Liver (tissue), 9 donors: Measurements from ENCODE around the gene MOCS2. TPM values are rescaled to one million over a fixed set of nuclear protein-coding genes. Genes with fewer than 3 reads are reported as not detected.

Experiments used
- DNase-seq: peaks from one replicate; pipeline ENCODE4 v3.0.0-alpha.2; 2017; ENCODE audit warnings: low spot score
- H3K27ac ChIP-seq, 2 donors: one replicate each; pipeline ENCODE4 v1.7.0; 2013; ENCODE audit warnings: inconsistent platforms in 2 of 2, low read length in 2 of 2, control low read depth in 1 of 2, low read depth in 1 of 2, mild to moderate bottlenecking in 1 of 2
- H3K27me3 ChIP-seq, 4 donors: one replicate each; pipeline versions ENCODE4 v1.6.1 to v1.7.0; 2013; ENCODE audit warnings: low read length in 3 of 4, inconsistent platforms in 1 of 4, mild to moderate bottlenecking in 1 of 4, moderate library complexity in 1 of 4; ENCODE audit not compliant: control insufficient read depth in 4 of 4, insufficient read depth in 4 of 4
- H3K36me3 ChIP-seq, 4 donors: one replicate each; pipeline versions ENCODE4 v1.6.1 to v1.7.0; 2013; ENCODE audit warnings: low read length in 3 of 4, mild to moderate bottlenecking in 3 of 4, low read depth in 1 of 4, moderate library complexity in 1 of 4; ENCODE audit not compliant: control insufficient read depth in 4 of 4, insufficient read depth in 3 of 4
- H3K4me1 ChIP-seq, 4 donors: one replicate each; pipeline versions ENCODE4 v1.6.1 to v1.7.0; 2013; ENCODE audit warnings: low read length in 3 of 4, mild to moderate bottlenecking in 3 of 4, moderate library complexity in 1 of 4; ENCODE audit not compliant: control insufficient read depth in 4 of 4, insufficient read depth in 4 of 4
- H3K4me3 ChIP-seq, 3 donors: one replicate each; pipeline versions ENCODE4 v1.6.1 to v1.7.0; 2013; ENCODE audit warnings: low read length in 3 of 3, control low read depth in 1 of 3, low read depth in 1 of 3, mild to moderate bottlenecking in 1 of 3
- H3K9ac ChIP-seq, 2 donors: one replicate each; pipeline ENCODE4 v1.7.0; 2013; ENCODE audit warnings: low read length in 2 of 2, mild to moderate bottlenecking in 2 of 2, moderate library complexity in 2 of 2, control low read depth in 1 of 2, low read depth in 1 of 2
- H3K9me3 ChIP-seq, 4 donors: one replicate each; pipeline versions ENCODE4 v1.6.1 to v1.7.0; 2013; ENCODE audit warnings: low read length in 3 of 4; ENCODE audit not compliant: control insufficient read depth in 4 of 4
- FOXA1 ChIP-seq: IDR thresholded peaks from 2 replicates; pipeline ENCODE4 v1.6.1; 2016; ENCODE audit warnings: antibody characterized with exemption
- FOXA2 ChIP-seq: IDR thresholded peaks from 2 replicates; pipeline ENCODE4 v1.6.1; 2016; ENCODE audit warnings: antibody characterized with exemption
- GABPA ChIP-seq, 2 donors: IDR thresholded peaks in 1 of 2; conservative IDR thresholded peaks in 1 of 2; 2 replicates each; pipeline ENCODE4 v1.6.1; 2016; ENCODE audit warnings: antibody characterized with exemption in 2 of 2, mild to moderate bottlenecking in 1 of 2, moderate library complexity in 1 of 2
- HNF4G ChIP-seq: IDR thresholded peaks from 2 replicates; pipeline ENCODE4 v1.6.1; 2016; ENCODE audit warnings: antibody characterized with exemption
- JUND ChIP-seq, 2 donors: IDR thresholded peaks; 2 replicates each; pipeline ENCODE4 v1.6.1; 2016; ENCODE audit warnings: antibody characterized with exemption in 2 of 2
- NR2F2 ChIP-seq: IDR thresholded peaks from 2 replicates; pipeline ENCODE4 v1.6.1; 2016; ENCODE audit warnings: antibody characterized with exemption
- RAD21 ChIP-seq, 2 donors: IDR thresholded peaks; 2 replicates each; pipeline ENCODE4 v1.6.1; 2016; ENCODE audit warnings: antibody characterized with exemption in 2 of 2, mild to moderate bottlenecking in 2 of 2
- RXRA ChIP-seq, 2 donors: IDR thresholded peaks; 2 replicates each; pipeline ENCODE4 v1.6.1; 2017 to 2018; ENCODE audit warnings: antibody characterized with exemption in 2 of 2, mild to moderate bottlenecking in 1 of 2
- SP1 ChIP-seq: IDR thresholded peaks from 2 replicates; pipeline ENCODE4 v1.6.1; 2018; ENCODE audit warnings: antibody characterized with exemption, mild to moderate bottlenecking
- TAF1 ChIP-seq: conservative IDR thresholded peaks from 2 replicates; pipeline ENCODE4 v1.6.1; 2016; ENCODE audit warnings: antibody characterized with exemption, mild to moderate bottlenecking
- YY1 ChIP-seq: IDR thresholded peaks from 2 replicates; pipeline ENCODE4 v1.6.1; 2016; ENCODE audit warnings: antibody characterized with exemption, mild to moderate bottlenecking
- WGBS: extraction: QIAGEN DNeasy Blood & Tissue Kit; methylation state at CpG from one replicate; pipeline ENCODE4 v1.1.7; 2013; 5-methylcytosine and 5-hydroxymethylcytosine counted together
- polyA plus RNA-seq, 2 donors: library from polyadenylated mRNA; stranded (reverse) in 1 of 2; unstranded in 1 of 2; fragments of 200-250 nt in 1 of 2; fragments of >200 nt in 1 of 2; fragmentation: Nextera tagmentation in 1 of 2; extraction: Ambion mirVana in 1 of 2; gene quantifications; one replicate each; pipeline versions ENCODE4 v1.2.1 to v1.2.3, GENCODE V29; 2013 to 2015
- total RNA-seq, 2 donors: library from RNA; depleted of rRNA; stranded (reverse); fragments of >200 nt; gene quantifications; one replicate each; pipeline ENCODE4 v1.2.3, GENCODE V29; 2014
- TF ChIP-seq, protein P1 (sequence below): IDR thresholded peaks from 2 replicates; pipeline ENCODE4 v1.6.1; 2016; ENCODE audit warnings: antibody characterized with exemption
- TF ChIP-seq, protein P2 (sequence below): IDR thresholded peaks from 2 replicates; pipeline ENCODE4 v1.6.1; 2016; ENCODE audit warnings: antibody characterized with exemption
- TF ChIP-seq, protein P3 (sequence below): fragments of 150-350 bp; IDR thresholded peaks from 2 replicates; pipeline ENCODE4 v1.5.1; 2017; ENCODE audit warnings: improper control_type of control experiment, low read depth, low read length; ENCODE audit not compliant: missing input control
- TF ChIP-seq, protein P4 (sequence below): IDR thresholded peaks from 2 replicates; pipeline ENCODE4 v1.6.1; 2016; ENCODE audit warnings: antibody characterized with exemption, mild to moderate bottlenecking
- donor health status: healthy.
- donor health status: healthy.
- donor health status: healthy.
- donor health status: healthy.
- donor health status: healthy.

Gene MOCS2
- total and polyA plus RNA-seq, 4 donors = 13.2 to 58.5 (median 39.1) TPM

DNA sequence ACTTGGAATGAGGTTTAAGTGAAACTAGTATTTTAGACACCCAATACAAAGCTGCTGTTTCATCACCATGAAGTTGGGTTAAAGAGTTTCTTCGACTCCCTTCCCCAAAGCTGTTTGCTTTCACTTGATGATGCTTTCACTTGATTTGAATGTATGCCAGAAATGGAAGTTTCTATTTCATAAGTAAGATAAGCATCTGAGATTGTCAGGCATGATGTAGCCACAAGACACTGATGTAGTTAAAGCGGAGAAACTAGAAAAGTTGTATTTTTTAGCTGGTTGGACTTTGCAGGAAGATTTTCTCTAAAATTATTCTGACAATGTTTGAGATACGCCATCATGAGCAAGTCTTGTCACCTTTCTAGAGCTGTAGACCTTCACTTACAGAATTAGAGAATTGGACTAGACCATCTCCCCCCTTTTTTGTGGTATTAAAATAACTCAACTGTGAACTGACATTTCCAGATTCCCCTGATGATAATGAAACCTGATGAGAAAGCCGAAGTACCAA, 20.0 kb downstream of the MOCS2 start:
- no peaks in the 10 kb centered on the region for H3K36me3 ChIP-seq
- DNase-seq = no peak
- no peaks in the 10 kb centered on the region for H3K27me3 ChIP-seq
- no peaks in the 10 kb centered on the region for H3K9me3 ChIP-seq
- no peaks in the 10 kb centered on the region for H3K4me1 ChIP-seq
- H3K9ac ChIP-seq = no peak overlapping the region
- TF ChIP-seq JUND (IDR thresholded peaks at IDR 0.05) = no peak
- no peak for TF ChIP-seq YY1
- TF ChIP-seq RAD21 (IDR thresholded peaks at IDR 0.05) = no peak
- TF ChIP-seq HNF4G = no peak
- TF ChIP-seq SP1 = no peak
- no peak for TF ChIP-seq FOXA2
- no peak for TF ChIP-seq GABPA (IDR thresholded peaks at IDR 0.05 in 1 of 2, conservative IDR thresholded peaks at IDR 0.05 in 1 of 2)
- TF ChIP-seq FOXA1 = no peak
- TF ChIP-seq, protein P1, sequence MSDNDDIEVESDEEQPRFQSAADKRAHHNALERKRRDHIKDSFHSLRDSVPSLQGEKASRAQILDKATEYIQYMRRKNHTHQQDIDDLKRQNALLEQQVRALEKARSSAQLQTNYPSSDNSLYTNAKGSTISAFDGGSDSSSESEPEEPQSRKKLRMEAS = no peak
- no peak for TF ChIP-seq TAF1
- no peak overlapping the region for H3K4me3 ChIP-seq
- no peak overlapping the region for H3K27ac ChIP-seq
- 88% methylated on average over 4 of the region's 4 CpGs for WGBS

DNA sequence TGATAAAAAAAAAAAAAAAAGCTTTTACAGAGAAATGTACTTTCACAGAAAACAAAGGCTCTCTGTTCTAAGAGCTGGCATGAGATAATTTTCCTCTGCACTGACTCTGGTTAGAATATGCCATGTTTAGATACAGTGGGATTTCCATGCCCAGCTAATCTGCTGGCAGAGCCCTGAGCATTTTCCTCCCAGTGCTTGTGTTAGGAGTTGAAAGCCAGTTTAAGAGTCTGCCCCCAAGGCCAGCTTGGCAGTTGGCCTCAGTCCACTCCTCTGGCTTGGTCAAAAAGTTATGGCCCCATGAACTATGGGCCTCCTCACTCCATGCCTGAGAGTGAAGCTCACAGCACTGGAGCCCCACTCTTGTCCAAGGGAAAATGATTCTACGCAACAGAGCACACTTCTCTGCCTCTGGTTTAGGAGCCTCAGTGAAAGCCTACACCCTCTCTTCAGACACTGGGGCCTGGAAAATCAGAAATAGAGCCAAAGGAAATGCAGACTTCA, 21.9 kb downstream of the MOCS2 start:
- WGBS = 99% methylated on average over 1 of the region's 1 CpG
- Histone ChIP-seq H3K4me1 (no peaks in the 10 kb centered on the region), H3K9ac (no peak overlapping the region), H3K36me3 (no peaks in the 10 kb centered on the region), H3K4me3 (no peak overlapping the region), H3K27ac (no peak overlapping the region), H3K27me3 (no peaks in the 10 kb centered on the region), H3K9me3 (no peaks in the 10 kb centered on the region)
- no peak for TF ChIP-seq SP1
- no peak for TF ChIP-seq NR2F2
- TF ChIP-seq, protein P1 = no peak
- TF ChIP-seq RAD21 (IDR thresholded peaks at IDR 0.05) = no peak
- TF ChIP-seq, protein P2, sequence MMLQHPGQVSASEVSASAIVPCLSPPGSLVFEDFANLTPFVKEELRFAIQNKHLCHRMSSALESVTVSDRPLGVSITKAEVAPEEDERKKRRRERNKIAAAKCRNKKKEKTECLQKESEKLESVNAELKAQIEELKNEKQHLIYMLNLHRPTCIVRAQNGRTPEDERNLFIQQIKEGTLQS = no peak
- TF ChIP-seq, protein P3, sequence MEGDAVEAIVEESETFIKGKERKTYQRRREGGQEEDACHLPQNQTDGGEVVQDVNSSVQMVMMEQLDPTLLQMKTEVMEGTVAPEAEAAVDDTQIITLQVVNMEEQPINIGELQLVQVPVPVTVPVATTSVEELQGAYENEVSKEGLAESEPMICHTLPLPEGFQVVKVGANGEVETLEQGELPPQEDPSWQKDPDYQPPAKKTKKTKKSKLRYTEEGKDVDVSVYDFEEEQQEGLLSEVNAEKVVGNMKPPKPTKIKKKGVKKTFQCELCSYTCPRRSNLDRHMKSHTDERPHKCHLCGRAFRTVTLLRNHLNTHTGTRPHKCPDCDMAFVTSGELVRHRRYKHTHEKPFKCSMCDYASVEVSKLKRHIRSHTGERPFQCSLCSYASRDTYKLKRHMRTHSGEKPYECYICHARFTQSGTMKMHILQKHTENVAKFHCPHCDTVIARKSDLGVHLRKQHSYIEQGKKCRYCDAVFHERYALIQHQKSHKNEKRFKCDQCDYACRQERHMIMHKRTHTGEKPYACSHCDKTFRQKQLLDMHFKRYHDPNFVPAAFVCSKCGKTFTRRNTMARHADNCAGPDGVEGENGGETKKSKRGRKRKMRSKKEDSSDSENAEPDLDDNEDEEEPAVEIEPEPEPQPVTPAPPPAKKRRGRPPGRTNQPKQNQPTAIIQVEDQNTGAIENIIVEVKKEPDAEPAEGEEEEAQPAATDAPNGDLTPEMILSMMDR = no peak
- no peak for TF ChIP-seq RXRA (IDR thresholded peaks at IDR 0.05)
- TF ChIP-seq, protein P4, sequence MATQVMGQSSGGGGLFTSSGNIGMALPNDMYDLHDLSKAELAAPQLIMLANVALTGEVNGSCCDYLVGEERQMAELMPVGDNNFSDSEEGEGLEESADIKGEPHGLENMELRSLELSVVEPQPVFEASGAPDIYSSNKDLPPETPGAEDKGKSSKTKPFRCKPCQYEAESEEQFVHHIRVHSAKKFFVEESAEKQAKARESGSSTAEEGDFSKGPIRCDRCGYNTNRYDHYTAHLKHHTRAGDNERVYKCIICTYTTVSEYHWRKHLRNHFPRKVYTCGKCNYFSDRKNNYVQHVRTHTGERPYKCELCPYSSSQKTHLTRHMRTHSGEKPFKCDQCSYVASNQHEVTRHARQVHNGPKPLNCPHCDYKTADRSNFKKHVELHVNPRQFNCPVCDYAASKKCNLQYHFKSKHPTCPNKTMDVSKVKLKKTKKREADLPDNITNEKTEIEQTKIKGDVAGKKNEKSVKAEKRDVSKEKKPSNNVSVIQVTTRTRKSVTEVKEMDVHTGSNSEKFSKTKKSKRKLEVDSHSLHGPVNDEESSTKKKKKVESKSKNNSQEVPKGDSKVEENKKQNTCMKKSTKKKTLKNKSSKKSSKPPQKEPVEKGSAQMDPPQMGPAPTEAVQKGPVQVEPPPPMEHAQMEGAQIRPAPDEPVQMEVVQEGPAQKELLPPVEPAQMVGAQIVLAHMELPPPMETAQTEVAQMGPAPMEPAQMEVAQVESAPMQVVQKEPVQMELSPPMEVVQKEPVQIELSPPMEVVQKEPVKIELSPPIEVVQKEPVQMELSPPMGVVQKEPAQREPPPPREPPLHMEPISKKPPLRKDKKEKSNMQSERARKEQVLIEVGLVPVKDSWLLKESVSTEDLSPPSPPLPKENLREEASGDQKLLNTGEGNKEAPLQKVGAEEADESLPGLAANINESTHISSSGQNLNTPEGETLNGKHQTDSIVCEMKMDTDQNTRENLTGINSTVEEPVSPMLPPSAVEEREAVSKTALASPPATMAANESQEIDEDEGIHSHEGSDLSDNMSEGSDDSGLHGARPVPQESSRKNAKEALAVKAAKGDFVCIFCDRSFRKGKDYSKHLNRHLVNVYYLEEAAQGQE = no peak
- no peak for DNase-seq
